ENCODE results near the gene WDR18.
"Not testable (repeated sequence)": the region's sequence is repeated elsewhere in the genome, so short reads cannot be mapped to it uniquely, and the experiment has no call there.

WDR18 gene

GRCh38 chr19:950352-951066 lies 33.6 kb upstream of the WDR18 start:
- no peak for DNase-seq (ENCODE audit: low spot score)

GRCh38 chr19:952049-952679 lies 32.0 kb upstream of the WDR18 start:
- DNase-seq (ENCODE audit: low spot score): no peak

- no peak for DNase-seq (ENCODE audit: low spot score)
Measured at GRCh38 chr19:952680-953444, 31.3 kb upstream of the WDR18 start.

GRCh38 chr19:953445-954271 lies 30.5 kb upstream of the WDR18 start:
- DNase-seq (ENCODE audit: low spot score): no peak

GRCh38 chr19:954272-954671 lies 29.9 kb upstream of the WDR18 start:
- DNase-seq (ENCODE audit: low spot score): no peak

- DNase-seq (ENCODE audit: low spot score): no peak
Measured at GRCh38 chr19:954672-955494, 29.3 kb upstream of the WDR18 start.

- no peak for DNase-seq (ENCODE audit: low spot score)
Measured at GRCh38 chr19:955803-956765, 28.1 kb upstream of the WDR18 start.

- DNase-seq (ENCODE audit: low spot score): peak; percentile 47
Measured at GRCh38 chr19:956766-957440, 27.2 kb upstream of the WDR18 start.

GRCh38 chr19:957578-957977 lies 26.6 kb upstream of the WDR18 start:
- not testable (repeated sequence) for DNase-seq (ENCODE audit: low spot score)

GRCh38 chr19:958967-959855 lies 24.9 kb upstream of the WDR18 start:
- peak; percentile 46 for DNase-seq (ENCODE audit: low spot score)

GRCh38 chr19:960020-960419 lies 24.1 kb upstream of the WDR18 start:
- DNase-seq (ENCODE audit: low spot score): no peak

- no peak for DNase-seq (ENCODE audit: low spot score)
Measured at GRCh38 chr19:960601-960938, 23.6 kb upstream of the WDR18 start.

- DNase-seq (ENCODE audit: low spot score): no peak
Measured at GRCh38 chr19:961866-962620, 22.1 kb upstream of the WDR18 start.

- DNase-seq (ENCODE audit: low spot score): no peak
Measured at GRCh38 chr19:962683-963400, 21.3 kb upstream of the WDR18 start.

- no peak for DNase-seq (ENCODE audit: low spot score)
Measured at GRCh38 chr19:963486-963951, 20.6 kb upstream of the WDR18 start.

GRCh38 chr19:964116-964520 lies 20.0 kb upstream of the WDR18 start:
- DNase-seq (ENCODE audit: low spot score): no peak

All from RKO (cell line).